Suprapubic skin (tissue), 4 donors: ENCODE results near the gene MAP1B. TPM values are rescaled to one million over a fixed set of nuclear protein-coding genes. Genes with fewer than 3 reads are reported as not detected.

ENCODE experiments used
- DNase-seq, 2 donors: peaks; one replicate each; pipeline ENCODE4 v3.0.0-alpha.2; 2019; ENCODE audit warnings: low spot score in 2 of 2
- H3K27ac ChIP-seq: fragments of 200-600 bp; sonication (generic); one replicate; pipeline ENCODE4 v1.5.1; 2019
- H3K27me3 ChIP-seq: fragments of 200-600 bp; sonication (generic); one replicate; pipeline ENCODE4 v1.5.1; 2019
- H3K36me3 ChIP-seq: fragments of 200-600 bp; sonication (generic); one replicate; pipeline ENCODE4 v1.5.1; 2019
- H3K4me1 ChIP-seq: fragments of 200-600 bp; sonication (generic); one replicate; pipeline ENCODE4 v1.5.1; 2019
- H3K4me3 ChIP-seq: fragments of 200-600 bp; sonication (generic); one replicate; pipeline ENCODE4 v1.5.1; 2019; ENCODE audit warnings: mild to moderate bottlenecking
- H3K9me3 ChIP-seq: fragments of 200-600 bp; sonication (generic); one replicate; pipeline ENCODE4 v1.5.1; 2019
- EP300 ChIP-seq: sonication (generic); formaldehyde crosslinking; IDR thresholded peaks from one replicate; pipeline ENCODE4 v1.6.1; 2017; ENCODE audit warnings: antibody characterized with exemption
- POLR2A ChIP-seq, 2 donors: fragments of 450-650 bp; IDR thresholded peaks; one replicate each; pipeline ENCODE4 v1.6.1; 2017; ENCODE audit warnings: antibody characterized with exemption in 2 of 2, mild to moderate bottlenecking in 2 of 2, moderate library complexity in 2 of 2
- POLR2AphosphoS5 ChIP-seq, 3 donors: sonication (generic); formaldehyde crosslinking; IDR thresholded peaks; one replicate each; pipeline ENCODE4 v1.6.1; 2017; ENCODE audit warnings: antibody characterized with exemption in 3 of 3
- WGBS: methylation state at CpG from one replicate; pipeline ENCODE4 v1.1.5; 2018; 5-methylcytosine and 5-hydroxymethylcytosine counted together
- total RNA-seq, 4 donors: library from RNA; depleted of rRNA; stranded (reverse); fragments of >200 nt; gene quantifications; one replicate each; pipeline ENCODE4 v1.1.0, GENCODE V29; 2016
- TF ChIP-seq, protein P1 (sequence below), 2 donors: fragments of 200-600 bp in 1 of 2; fragments of 450-650 bp in 1 of 2; sonication (generic) in 1 of 2; IDR thresholded peaks; one replicate each; pipeline ENCODE4 v1.5.1; 2016 to 2019; ENCODE audit warnings: antibody characterized with exemption in 2 of 2, mild to moderate bottlenecking in 1 of 2, moderate library complexity in 1 of 2

The MAP1B gene
- total RNA-seq, 4 donors from 2014 or later: 38.1 to 172 (median 67.5) TPM

DNA sequence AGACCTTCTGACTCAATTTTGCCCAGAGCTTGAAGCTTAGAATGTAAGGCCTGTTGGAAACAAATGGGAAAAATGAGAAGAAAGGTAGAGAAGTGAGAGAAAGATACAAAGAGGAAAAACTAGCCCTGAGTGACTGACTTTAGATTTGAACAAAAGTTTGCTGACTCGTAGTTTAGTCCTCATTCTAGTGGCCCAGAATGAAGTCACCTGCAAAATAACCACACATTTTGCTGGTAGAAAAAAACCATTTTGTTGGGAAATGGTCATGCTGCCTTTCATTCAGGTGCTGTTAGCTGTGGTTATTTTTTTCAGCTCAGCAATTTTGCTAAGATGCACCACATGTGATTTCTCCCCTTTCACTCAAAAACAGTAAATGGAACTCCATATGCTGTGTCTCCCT lies 113.8 kb downstream of the MAP1B start:
- H3K4me1 ChIP-seq: no peaks in the 10 kb centered on the region
- no peak overlapping the region for H3K4me3 ChIP-seq
- no peak for DNase-seq
- H3K9me3 ChIP-seq: no peaks in the 10 kb centered on the region
- 82% methylated on average over 1 of the region's 1 CpG for WGBS
- no peaks in the 10 kb centered on the region for H3K27me3 ChIP-seq
- no peak overlapping the region for H3K27ac ChIP-seq
- TF ChIP-seq EP300 (no peak), POLR2AphosphoS5 (IDR thresholded peaks at IDR 0.05) (no peak), POLR2A (IDR thresholded peaks at IDR 0.05) (no peak)
- TF ChIP-seq, protein P1, sequence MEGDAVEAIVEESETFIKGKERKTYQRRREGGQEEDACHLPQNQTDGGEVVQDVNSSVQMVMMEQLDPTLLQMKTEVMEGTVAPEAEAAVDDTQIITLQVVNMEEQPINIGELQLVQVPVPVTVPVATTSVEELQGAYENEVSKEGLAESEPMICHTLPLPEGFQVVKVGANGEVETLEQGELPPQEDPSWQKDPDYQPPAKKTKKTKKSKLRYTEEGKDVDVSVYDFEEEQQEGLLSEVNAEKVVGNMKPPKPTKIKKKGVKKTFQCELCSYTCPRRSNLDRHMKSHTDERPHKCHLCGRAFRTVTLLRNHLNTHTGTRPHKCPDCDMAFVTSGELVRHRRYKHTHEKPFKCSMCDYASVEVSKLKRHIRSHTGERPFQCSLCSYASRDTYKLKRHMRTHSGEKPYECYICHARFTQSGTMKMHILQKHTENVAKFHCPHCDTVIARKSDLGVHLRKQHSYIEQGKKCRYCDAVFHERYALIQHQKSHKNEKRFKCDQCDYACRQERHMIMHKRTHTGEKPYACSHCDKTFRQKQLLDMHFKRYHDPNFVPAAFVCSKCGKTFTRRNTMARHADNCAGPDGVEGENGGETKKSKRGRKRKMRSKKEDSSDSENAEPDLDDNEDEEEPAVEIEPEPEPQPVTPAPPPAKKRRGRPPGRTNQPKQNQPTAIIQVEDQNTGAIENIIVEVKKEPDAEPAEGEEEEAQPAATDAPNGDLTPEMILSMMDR (IDR thresholded peaks at IDR 0.05): no peak
- peaks cover 86% of the 10 kb centered on the region for H3K36me3 ChIP-seq

DNA sequence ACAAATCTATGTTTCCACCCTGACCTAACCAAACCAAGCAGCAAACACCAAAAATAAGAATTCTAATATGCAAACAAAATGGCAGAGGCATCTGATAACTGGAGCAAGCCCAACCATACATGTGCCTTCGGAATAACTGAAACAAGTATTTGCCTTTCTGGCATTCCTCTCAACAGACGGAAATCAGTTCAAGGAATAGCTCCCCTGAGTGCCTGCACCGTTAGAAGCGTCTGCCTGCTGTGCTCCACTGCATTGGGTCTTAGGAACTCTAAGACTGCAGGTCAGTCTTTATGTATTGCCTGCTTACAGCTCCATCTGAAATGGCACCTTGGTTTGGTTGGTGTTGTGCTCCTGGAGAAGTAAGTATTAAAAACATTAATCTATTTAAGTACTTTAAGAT lies 114.3 kb downstream of the MAP1B start:
- Histone ChIP-seq H3K9me3 (no peaks in the 10 kb centered on the region), H3K27me3 (no peaks in the 10 kb centered on the region), H3K36me3 (peaks cover 90% of the 10 kb centered on the region), H3K4me1 (no peaks in the 10 kb centered on the region), H3K27ac (no peak overlapping the region), H3K4me3 (no peak overlapping the region)
- 94% methylated on average over 4 of the region's 4 CpGs for WGBS
- DNase-seq: no peak
- TF ChIP-seq, protein P1 (IDR thresholded peaks at IDR 0.05): no peak
- no peak for TF ChIP-seq POLR2AphosphoS5 (IDR thresholded peaks at IDR 0.05)
- no peak for TF ChIP-seq EP300
- no peak for TF ChIP-seq POLR2A (IDR thresholded peaks at IDR 0.05)

DNA sequence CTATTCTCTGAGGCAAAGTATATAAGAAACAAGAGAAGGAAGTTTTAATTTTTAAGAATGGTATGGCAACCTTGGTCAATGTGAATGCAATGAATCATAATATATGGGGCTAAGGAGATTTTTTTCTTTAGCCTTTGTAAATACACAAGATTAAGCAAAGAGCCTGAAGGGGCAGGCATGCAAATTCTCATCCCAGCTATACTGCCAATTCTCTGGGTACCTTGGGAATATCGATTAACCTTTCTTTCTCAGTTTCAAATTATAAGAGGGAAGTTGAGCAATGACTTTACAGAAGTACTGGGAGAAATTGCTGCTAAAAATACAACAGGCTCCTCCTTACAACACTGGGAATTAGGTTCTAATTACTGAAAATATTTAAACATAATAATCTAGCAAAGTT lies 115.2 kb downstream of the MAP1B start:
- 72% methylated on average over 1 of the region's 1 CpG for WGBS
- H3K36me3 ChIP-seq: peaks cover 97% of the 10 kb centered on the region
- H3K9me3 ChIP-seq: no peaks in the 10 kb centered on the region
- no peak overlapping the region for H3K27ac ChIP-seq
- DNase-seq: no peak
- TF ChIP-seq EP300: no peak
- no peak for TF ChIP-seq POLR2AphosphoS5 (IDR thresholded peaks at IDR 0.05)
- TF ChIP-seq, protein P1 (IDR thresholded peaks at IDR 0.05): no peak
- TF ChIP-seq POLR2A (IDR thresholded peaks at IDR 0.05): no peak
- H3K27me3 ChIP-seq: no peaks in the 10 kb centered on the region
- no peak overlapping the region for H3K4me3 ChIP-seq
- no peaks in the 10 kb centered on the region for H3K4me1 ChIP-seq

DNA sequence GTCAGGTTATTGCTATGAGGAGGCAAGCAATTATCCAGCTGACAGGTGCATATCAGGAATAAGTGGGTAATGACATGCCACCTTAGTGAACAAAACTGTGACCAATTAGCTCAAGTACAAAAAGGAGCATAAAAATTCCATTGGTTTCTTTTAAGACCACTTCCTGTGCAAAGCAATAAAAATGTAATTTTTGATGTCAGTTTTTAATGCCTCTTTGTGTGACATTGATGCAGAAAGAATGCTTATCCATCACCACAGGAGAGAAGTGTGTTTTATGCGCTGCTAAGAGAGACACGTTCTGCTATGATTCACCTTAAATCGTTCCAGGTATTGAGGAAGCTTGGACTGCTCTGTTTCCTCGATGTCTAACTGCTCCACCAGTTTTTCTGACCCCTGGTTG lies 116.1 kb downstream of the MAP1B start:
- Histone ChIP-seq H3K9me3 (no peaks in the 10 kb centered on the region), H3K4me3 (no peak overlapping the region), H3K4me1 (no peaks in the 10 kb centered on the region), H3K27me3 (no peaks in the 10 kb centered on the region), H3K27ac (no peak overlapping the region), H3K36me3 (peaks cover 90% of the 10 kb centered on the region)
- TF ChIP-seq POLR2A (IDR thresholded peaks at IDR 0.05) (no peak), EP300 (no peak), POLR2AphosphoS5 (IDR thresholded peaks at IDR 0.05) (no peak)
- TF ChIP-seq, protein P1 (IDR thresholded peaks at IDR 0.05): no peak
- no peak for DNase-seq
- WGBS: 95% methylated on average over 4 of the region's 4 CpGs

DNA sequence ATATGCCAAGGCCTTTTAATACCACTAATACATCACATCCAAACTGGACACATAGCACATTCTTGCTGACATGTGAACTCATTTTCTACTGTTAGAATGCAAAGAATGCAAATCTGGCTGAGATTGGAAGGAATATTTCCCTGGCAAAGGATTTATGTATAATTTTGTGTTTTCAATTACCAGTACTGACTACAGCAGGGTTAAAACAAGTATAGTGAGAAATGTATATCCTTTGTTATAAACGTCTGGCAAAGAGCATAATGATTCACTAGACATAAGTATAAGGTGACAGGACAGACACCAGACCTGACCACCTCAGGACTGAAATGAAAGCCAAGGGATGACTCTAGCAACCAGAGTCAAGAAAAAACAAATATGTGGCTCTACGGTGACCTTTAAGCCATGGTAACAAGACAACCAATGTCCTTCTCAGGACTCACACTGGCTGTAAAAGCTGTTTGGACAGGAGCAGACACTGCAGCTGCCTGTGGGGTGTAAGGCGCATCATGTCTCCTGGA lies 117.7 kb downstream of the MAP1B start:
- H3K36me3 ChIP-seq: peaks cover 77% of the 10 kb centered on the region
- H3K9me3 ChIP-seq: no peaks in the 10 kb centered on the region
- TF ChIP-seq POLR2AphosphoS5 (IDR thresholded peaks at IDR 0.05): no peak
- TF ChIP-seq, protein P1 (IDR thresholded peaks at IDR 0.05): no peak
- no peak for TF ChIP-seq EP300
- no peak for TF ChIP-seq POLR2A (IDR thresholded peaks at IDR 0.05)
- H3K27me3 ChIP-seq: no peaks in the 10 kb centered on the region
- no peak overlapping the region for H3K4me3 ChIP-seq
- no peaks in the 10 kb centered on the region for H3K4me1 ChIP-seq
- DNase-seq: no peak
- WGBS: 84% methylated on average over 3 of the region's 3 CpGs
- no peak overlapping the region for H3K27ac ChIP-seq
